DMS153 treated with DMSO at 0.1 percent for 48 hours (cell line): ENCODE results near the gene SLC5A11.
"Not testable (repeated sequence)": the region's sequence is repeated elsewhere in the genome, so short reads cannot be mapped to it uniquely, and the experiment has no call there.

ENCODE experiments used
- DNase-seq: peaks from one replicate; lab custom pipeline; 2025; ENCODE audit not compliant: unreplicated experiment; lab: John Stamatoyannopoulos, UW

The SLC5A11 gene, protein sequence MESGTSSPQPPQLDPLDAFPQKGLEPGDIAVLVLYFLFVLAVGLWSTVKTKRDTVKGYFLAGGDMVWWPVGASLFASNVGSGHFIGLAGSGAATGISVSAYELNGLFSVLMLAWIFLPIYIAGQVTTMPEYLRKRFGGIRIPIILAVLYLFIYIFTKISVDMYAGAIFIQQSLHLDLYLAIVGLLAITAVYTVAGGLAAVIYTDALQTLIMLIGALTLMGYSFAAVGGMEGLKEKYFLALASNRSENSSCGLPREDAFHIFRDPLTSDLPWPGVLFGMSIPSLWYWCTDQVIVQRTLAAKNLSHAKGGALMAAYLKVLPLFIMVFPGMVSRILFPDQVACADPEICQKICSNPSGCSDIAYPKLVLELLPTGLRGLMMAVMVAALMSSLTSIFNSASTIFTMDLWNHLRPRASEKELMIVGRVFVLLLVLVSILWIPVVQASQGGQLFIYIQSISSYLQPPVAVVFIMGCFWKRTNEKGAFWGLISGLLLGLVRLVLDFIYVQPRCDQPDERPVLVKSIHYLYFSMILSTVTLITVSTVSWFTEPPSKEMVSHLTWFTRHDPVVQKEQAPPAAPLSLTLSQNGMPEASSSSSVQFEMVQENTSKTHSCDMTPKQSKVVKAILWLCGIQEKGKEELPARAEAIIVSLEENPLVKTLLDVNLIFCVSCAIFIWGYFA

DNA sequence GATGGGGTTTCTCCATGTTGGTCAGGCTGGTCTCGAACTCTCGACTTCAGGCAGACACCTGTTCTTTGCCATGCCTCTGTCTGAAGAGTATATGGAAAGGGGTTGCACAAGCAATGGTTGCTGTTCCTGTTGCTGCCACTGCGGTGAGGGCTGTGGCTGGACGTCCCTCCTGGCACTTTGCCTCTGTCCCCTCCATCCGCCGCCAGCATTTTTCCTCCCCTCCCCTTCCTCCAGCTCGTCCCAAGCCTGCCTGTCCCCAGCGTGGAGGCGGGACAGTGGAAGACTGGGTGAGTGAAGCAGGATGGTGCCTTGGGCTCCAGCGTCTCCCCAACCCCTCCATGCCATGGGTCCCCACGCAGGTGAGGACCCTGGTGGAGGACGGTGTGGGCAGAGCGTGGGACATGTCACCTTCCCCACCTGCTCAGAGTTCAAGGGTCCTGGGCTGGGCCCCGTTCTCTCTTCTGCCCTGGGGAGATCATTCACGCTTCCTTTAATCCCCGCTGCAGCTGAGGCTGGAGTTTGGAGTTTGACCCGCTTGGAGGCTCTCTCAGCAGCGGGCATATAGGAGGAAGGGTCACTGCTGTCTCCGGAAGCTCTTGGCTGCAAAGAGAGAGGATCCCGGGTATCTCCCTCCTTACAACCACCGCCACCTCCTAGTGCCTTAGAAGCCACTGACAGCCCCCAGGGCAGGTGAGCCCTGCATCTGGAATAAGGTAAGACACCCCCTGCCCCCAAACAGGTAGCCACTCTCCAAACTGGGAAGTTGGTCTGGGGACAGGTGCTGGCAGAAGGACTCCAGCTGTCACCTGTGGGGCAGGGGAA is at the start of gene SLC5A11:
TSS of gene SLC5A11 (plus strand) at position 238 of the 822 bp plus-strand sequence. CDS start 12,681 bp downstream, outside the sequence.
- no peak for DNase-seq

- DNase-seq, result no peak
These were observed 45.2 kb upstream of the SLC5A11 start for GRCh38 chr16:24800586-24800985.

DNA sequence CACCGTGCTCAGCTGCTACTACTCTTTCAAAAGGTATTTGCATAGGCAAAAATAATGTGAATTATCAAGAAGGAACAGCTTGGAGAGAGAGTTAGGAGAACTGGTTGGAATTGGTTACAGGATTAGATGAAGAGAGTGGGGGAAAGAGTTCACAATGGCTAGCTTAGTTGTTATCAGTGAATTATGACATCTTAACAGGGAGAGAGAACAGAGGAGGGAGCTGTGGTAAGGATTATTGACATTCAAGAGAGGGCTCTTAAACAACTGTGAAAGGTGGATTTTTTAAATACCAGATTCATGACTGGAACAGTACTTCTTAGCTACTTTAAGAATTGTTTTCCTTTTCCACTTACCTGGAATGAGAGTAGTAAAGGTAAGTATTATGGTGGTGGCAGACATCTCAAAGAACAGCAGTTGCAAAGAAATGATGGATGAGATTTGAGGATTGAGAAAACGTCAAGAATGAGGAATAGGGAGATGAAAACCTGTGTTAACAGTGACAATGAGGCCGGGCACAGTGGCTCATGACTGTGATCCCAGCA is 43.9 kb upstream of the SLC5A11 start:
- DNase-seq, result no peak

GRCh38 chr16:24805484-24805883 is 40.3 kb upstream of the SLC5A11 start:
- DNase-seq, result no peak

DNA sequence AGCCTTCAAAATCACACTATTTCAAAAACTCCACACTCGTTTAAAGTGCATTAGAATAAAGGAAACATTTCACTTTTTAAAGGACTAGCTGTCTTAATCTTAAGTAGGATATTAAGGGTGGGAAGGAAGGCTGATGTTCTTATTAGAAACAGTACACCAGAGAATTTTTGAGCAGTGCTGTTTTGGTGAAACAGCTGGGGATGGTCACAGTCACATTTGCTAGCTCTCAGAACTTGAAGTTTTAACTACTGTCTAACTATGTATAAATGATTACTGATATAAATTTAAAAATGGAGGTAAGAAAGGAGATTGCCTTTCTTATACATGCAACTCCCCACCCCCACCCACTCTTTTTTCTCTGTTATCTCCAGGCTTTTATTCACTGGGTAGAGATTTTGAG is 38.5 kb upstream of the SLC5A11 start:
- no peak for DNase-seq

DNA sequence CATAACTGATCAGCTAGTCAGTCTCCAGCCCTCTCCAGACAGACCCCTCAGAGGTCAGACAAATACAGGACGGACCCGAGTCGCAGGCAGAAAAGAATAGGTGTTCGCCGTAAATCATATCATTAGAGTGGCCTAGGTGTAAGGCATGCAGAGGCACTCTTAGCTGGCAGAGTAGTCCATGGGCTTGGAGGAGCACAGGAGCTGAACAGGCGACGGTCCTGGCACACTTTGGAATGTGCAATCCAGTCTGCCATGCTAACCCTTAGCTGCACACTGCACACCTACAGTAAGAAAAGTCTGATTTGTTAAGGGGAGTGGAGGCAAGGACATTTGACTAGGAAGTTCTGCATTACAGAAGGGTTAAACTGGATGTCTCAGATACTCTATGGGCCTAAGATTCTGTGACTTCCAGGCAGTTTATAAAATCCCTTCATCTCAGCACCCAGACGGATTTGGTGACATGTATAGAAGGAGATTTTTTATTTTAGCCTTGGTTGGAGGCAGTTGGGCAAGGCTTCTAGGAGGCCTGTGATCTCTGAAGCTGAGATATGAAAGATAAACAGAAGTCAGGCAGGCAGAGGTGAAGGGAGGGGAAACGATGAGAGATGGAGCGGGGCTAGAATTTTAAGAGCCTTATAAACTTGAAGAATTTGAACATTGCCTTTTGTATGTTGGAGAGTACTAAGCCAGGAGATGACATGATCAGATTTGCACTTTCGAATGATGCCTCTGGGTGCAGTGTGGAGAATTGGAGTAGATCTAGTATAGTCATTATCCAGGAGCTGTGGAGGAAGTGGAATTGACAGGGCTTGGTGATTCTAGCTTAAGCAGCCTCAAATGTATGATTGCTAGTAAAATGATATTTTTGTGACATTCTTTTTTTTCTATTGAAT is 34.6 kb upstream of the SLC5A11 start:
- no peak for DNase-seq

GRCh38 chr16:24812813-24813212 is 33.0 kb upstream of the SLC5A11 start:
- not testable (repeated sequence) for DNase-seq

DNA sequence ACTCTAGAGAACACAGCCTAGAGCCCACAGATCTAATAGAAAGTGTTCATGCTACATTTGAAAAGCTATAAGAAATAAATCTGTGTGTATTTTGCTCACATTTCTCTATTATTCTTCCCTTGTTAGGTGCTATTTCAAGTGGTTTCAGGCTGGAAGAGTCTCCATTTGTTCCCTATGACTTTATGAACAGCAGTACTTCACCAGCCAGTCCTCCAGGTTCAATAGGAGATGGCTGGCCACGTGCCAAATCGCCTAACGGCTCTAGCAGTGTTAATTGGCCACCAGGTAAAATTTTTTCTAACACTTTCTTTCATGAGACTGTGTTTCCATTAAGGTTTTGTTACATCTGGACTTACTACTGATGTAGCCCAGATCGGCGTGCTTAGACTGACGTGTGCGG is 30.7 kb upstream of the SLC5A11 start:
- no peak for DNase-seq

- DNase-seq, result no peak
These were observed 29.1 kb upstream of the SLC5A11 start for GRCh38 chr16:24816688-24817087.

GRCh38 chr16:24819462-24820040 is 26.2 kb upstream of the SLC5A11 start:
- no peak for DNase-seq

- no peak for DNase-seq
These were observed 25.2 kb upstream of the SLC5A11 start for GRCh38 chr16:24820522-24820921.

GRCh38 chr16:24821129-24821528 is 24.6 kb upstream of the SLC5A11 start:
- DNase-seq, result no peak

DNA sequence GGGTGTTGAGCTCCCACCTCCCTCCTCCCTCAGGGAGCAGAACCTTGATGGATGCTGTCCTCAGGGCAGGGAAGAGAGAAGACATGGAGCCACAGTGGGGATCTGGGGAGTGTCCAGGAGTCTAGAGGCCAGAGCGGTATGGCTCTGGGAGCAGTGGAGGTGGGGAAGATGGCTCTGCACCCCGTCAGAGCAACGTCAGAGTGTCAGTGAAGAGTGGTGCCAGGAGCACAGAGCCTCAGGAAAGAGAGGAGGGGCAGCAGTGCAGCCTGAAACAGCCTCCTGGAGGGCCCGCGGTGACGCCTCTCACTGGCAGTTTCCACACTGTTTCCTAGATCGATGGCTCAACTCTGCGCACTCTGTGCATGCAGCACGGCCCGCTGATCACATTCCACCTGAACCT is 23.2 kb upstream of the SLC5A11 start:
- no peak for DNase-seq

DNA sequence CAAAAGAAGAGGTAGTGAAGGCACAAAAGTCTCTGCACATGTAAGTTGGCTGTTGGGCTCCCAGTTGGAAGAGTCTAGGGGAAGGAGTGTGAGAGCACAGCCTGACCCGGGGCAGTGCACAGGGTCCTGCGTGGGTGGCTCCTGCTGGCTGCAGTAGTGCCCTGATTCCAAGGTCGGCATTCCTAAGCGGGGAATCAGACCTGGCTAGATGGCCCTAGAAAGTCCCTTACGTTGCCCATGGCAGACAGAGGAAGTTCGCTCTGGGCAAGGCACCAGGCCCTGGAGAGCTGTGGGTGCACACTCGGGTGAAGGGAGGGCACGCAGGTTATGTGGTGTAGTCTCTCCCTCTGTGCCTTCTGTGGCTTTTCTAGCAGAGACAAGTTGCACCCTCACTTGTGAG is 22.8 kb upstream of the SLC5A11 start:
- no peak for DNase-seq

- no peak for DNase-seq
These were observed 20.1 kb upstream of the SLC5A11 start for GRCh38 chr16:24825696-24826095.

DNA sequence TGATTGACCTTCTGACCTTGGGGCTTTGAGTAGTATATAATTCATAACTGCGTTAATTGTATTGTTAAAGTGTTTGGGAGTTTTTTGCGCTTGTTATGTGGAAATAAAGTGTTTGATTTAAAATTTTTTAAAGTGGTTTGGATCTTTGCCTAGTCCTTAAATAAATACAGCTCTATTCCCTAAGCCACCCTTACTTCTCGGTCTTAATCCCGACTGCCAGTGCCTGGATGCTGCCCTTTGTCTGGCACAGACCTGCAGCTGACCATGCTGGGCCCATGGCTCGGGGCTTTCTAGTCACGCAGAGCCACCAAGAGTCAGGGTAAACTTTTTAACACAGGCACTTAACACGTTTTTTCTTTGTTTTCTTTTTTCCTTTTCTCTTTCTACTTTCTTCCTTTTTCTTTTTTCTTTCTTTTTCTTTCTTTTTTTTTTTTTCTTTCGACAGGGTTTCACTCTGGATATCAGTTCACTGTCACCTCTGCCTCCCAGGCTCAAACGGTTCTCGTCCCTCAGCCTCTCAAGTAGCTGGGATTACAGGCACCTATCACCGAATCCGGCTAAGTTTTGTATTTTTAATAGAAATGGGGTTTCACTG is 19.6 kb upstream of the SLC5A11 start:
- no peak for DNase-seq

DNA sequence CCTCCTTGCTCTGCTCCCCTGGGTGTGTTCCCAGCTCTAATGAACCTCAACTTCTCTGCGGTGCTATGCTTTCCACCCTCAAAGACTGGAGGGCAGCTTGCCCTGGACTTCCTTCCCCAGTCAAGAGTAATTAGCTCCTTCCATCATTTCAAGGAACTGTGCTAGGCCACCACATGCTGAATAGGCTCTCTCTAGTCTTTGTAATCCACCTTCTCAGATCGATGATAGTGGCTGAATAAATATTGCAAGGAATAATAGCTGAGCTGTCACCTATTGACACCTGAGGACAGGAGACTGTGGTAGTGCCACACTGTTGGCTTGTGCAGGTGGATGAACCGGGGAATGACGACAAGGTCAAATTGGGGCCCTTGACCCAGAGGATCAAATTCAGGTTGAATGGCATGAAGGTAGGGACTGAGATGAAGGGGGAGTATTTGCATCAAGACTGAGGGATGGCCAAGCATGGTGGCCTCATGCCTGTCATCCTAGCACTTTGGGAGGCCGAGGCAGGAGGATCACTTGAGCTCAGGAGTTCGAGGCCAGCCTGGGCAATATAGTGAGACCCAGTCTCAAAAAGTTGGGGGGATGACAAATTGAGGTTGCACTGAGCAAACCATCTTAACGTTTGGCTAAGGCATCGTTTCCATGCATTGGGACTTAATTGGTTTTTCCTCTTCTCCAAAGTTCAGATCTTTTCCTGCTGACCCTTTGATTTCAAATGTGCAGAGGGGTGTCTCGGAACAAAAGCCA is 18.8 kb upstream of the SLC5A11 start:
- no peak for DNase-seq

- DNase-seq, result no peak
These were observed 16.6 kb upstream of the SLC5A11 start for GRCh38 chr16:24829153-24829552.

DNA sequence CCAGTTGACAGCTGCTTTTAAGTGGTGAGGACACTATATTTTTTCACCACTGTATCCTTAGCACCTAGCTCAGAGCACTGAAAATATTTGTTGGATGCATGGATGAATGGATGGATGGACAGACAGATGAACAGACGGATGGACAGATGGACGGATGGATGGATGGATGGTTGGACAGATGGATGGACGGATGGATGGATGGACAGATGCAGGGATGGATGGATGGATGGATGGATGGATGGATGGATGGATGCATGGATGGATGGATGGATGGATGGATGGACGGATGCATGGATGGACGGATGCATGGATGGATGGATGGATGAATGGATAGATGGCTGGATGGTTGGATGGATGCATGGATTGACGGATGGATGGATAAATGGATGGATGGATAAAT is 12.4 kb upstream of the SLC5A11 start:
- no peak for DNase-seq
